ENCODE results near the gene RIC8B.
"Not testable (repeated sequence)": the region's sequence is repeated elsewhere in the genome, so short reads cannot be mapped to it uniquely, and the experiment has no call there.

Gene RIC8B, protein sequence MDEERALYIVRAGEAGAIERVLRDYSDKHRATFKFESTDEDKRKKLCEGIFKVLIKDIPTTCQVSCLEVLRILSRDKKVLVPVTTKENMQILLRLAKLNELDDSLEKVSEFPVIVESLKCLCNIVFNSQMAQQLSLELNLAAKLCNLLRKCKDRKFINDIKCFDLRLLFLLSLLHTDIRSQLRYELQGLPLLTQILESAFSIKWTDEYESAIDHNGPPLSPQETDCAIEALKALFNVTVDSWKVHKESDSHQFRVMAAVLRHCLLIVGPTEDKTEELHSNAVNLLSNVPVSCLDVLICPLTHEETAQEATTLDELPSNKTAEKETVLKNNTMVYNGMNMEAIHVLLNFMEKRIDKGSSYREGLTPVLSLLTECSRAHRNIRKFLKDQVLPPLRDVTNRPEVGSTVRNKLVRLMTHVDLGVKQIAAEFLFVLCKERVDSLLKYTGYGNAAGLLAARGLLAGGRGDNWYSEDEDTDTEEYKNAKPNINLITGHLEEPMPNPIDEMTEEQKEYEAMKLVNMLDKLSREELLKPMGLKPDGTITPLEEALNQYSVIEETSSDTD

DNA sequence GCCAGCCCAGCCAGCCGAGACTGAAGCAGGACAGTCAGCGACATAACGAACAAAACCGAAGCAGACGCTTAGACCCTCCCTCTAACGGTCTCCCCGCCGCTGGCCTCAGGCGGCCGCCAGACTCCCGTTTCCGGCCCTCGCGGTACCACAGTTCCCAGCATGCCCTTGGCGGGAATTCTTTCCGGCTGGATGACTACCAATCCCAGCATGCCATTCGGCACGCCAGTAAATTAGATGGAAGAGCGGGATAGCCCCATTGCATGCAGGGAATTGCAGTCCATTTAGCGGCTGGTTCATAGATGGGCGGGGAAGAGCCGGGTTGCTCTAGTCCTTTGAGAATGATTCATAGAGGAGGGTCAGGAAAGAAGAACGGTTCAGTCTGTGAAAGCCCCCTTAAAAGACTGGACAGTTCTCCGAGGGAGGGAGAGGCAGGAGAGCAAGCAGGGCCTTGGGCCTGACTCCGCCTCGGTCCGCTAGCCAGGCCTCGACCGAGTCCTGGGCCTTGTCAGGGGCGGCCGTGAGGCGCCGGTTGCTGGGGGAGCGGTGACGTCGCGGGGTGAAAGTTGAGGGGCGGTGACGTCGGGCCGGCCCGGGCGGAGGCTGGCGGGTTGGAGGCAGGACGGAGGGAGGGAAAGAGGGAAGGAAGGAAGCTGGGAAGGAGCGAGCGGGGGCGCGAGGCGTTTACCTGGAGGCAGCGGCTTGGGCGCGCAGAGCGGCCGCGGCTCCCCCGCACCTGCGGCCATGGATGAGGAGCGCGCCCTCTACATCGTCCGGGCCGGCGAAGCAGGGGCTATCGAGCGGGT is at the start of gene RIC8B:
TSS of gene RIC8B (plus strand) at position 678 of the 803 bp plus-strand sequence. CDS start at position 742, 64 bp downstream.
- peak; percentile 96 for DNase-seq (ENCODE audit: low read depth, low spot score)
- H3K27ac ChIP-seq = peak within 1 kb of the TSS; percentile 86

DNA sequence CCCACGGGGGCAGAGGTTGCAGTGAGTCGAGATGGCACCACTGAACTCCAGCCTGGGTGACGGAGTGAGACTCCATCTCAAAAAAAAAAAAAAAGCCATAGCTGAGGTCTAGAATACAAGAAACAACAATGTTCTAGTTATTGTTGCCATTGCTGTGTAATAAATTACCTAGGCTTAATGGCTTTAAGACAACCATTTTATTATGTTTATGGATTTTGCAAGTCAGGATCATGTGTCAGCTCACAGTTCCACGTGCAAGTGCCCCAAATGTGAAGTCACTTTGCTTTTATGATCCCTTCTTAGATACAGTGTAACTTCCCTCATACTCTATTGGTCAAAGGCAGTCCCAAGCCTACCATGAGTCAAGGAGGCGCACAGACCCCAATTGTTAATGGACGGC is 49.5 kb upstream of the RIC8B start:
- H3K27ac ChIP-seq = no peak overlapping the region
- DNase-seq (ENCODE audit: low read depth, low spot score) = no peak

DNA sequence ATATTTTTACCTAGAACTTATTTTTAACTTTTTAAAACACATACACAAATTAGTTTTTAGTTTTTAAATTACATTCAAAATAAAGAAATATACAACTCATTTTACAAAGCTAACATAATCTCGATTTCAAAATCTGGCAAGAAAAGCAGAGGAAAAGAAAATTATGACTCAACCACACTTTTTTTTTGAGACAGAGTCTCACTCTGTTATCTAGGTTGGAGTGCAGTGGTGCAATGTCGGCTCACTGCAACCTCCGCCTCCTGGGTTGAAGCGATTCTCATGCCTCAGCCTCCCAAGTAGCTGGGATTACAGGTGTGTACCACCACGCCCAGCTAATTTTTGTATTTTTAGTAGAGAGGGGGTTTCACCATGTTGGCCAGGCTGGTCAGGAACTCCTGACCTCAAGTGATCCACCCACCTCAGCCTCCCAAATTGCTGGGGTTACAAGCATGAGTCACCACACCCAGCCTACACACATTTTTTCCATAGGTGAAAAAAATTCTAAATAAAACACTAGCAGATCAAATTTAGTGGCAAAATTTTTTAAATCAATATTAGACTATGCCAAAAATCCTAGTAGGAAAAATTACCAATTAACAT is 47.8 kb upstream of the RIC8B start:
- H3K27ac ChIP-seq; DNase-seq (ENCODE audit: low read depth, low spot score): not testable (repeated sequence)

DNA sequence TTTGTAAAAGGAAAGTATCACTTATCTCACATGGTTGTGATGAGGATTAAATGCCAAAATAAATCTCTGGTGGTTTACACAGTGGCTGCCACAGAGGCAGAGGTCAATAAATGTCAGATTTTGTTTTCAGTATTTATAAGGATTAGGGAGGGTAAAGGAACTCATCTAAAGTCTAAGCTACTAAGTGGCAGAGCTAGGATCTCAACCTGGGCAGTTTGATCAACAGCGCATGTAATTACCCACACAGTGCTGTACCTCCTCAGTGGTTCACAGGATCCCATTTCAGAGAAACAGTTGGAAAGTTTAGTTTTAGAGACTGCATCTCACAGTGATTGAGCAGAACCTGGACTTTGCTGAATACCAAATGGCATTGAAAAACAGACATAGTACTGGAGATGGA is 44.9 kb upstream of the RIC8B start:
- DNase-seq (ENCODE audit: low read depth, low spot score) = no peak
- no peak overlapping the region for H3K27ac ChIP-seq

DNA sequence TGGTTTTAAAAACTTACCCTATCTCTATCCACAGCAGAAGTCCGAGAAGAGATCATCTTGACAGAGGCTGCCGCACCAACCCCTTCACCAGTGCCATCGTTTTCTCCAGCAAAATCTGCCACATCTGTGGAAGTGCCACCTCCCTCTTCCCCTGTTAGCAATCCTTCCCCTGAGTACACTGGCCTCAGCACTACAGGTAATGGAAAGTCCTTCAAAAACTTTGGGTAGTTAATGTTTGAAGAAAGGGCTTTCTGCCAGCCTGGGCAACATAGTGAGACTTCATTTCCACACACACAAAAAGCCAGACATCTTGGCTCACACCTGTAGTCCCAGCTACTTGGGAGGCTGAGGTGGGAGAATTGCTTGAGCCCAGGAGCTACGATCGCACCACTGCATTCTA is 41.6 kb upstream of the RIC8B start:
- no peak overlapping the region for H3K27ac ChIP-seq
- no peak for DNase-seq (ENCODE audit: low read depth, low spot score)

DNA sequence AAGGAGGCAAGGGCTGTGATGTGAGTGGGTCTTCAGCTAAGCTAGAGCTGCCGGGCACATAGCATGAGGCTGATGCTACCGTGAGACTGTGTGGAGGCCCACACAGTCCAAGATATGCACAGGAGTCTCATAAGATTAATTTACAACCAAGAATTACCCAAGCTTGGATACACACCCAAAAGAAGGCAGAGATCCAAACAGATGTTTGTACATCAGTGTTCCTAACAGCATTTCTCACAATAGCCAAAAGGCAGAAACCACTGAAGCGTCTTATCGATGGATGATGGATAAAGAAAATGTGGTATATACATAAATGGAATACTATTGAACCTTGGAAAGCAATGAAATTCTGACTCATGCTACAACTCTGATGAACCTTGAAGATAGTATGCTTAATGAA is 40.8 kb upstream of the RIC8B start:
- H3K27ac ChIP-seq = no peak overlapping the region
- no peak for DNase-seq (ENCODE audit: low read depth, low spot score)

DNA sequence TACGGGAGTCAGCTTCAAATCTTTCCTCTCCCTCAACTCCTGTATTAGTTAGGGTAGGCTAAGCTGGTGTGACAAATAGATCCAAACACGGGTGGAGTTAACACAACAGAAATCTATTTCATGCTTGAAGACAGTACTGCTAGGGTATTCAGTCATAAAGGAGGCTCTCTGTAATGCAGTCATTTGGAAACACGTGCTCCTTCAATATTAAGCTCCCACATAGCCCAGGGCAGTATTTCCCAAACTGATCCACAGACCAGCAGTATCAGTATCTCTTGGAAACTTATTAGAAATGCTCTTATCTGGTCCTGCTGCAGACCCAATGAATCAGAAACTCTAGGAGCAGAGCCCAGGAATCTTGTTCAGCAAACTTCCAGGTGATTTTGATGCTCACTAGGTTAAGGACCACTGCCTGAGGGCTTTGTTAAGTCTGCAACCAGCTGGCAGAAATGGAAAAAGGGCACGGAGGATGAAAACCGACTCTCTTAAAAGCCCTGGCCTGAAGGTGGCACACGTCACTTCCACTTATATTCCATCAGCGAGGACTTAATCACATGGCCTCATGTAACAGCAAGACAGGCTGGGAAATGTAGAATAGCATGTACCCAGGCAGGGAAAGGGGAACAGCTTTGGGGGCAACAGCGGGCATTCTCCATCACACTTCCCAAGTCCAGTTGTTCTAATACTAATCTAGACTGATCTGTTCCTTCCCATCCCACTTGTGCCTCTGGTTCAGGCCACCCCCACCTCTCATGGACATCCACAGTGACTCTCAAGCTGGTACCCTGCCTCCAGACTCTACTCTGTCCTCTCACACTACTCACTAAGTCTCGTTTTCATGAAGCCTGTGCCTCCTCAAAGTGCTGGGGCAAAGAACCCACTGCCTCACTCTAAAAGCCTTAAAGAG is 38.2 kb upstream of the RIC8B start:
- no peak for DNase-seq (ENCODE audit: low read depth, low spot score)
- H3K27ac ChIP-seq = no peak overlapping the region

DNA sequence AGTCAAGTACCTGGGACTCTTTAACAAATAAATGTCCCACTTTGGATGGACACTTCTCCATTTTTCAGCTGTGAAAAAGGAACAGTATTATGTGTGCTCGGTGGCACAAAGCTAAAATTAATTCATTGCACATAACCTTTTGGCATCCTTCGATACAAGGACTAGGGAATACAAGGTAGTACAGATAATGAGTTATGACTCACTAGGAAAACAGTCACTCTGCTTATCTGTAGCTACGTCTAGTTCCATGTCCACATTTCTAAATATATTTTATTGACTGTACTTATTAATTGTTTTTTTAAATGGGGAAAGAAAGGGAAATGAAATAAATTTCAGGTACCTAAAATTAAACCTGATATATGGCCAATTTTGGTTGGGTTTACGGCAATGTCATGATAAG is 35.2 kb upstream of the RIC8B start:
- no peak overlapping the region for H3K27ac ChIP-seq
- no peak for DNase-seq (ENCODE audit: low read depth, low spot score)

DNA sequence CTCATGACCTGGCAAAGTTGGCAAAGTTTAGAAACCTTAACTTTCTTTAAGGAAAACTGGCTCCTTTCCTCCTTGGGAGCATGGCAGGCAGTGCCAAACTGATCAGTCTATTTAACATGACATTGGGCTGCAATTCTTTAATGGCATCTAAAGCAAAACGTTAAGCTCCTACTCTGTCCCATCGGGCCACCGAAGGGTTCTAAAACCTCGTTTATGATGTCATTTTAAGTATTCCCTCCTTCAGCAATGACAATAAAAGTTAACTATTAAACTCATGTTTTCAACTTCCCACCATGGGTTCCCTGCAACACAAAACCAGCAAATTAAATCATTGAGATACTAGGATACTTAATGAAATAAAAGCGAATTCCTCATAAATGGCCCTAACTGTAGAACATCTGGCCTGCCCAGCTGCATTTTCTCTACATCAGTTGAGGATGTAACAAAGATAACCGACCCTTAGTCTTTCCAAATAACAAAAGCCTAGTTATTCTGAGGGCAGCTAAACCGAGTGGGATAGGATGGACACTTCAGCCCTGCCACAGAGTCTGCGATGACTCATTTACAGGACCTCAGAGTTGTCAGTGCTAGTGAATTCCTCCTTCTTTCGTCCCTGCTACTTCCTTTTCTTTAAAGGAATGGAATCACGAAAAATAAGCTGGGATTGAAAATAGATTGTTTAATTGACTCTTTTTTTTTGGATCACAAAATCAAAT is 34.5 kb upstream of the RIC8B start:
- no peak for DNase-seq (ENCODE audit: low read depth, low spot score)
- no peak overlapping the region for H3K27ac ChIP-seq

DNA sequence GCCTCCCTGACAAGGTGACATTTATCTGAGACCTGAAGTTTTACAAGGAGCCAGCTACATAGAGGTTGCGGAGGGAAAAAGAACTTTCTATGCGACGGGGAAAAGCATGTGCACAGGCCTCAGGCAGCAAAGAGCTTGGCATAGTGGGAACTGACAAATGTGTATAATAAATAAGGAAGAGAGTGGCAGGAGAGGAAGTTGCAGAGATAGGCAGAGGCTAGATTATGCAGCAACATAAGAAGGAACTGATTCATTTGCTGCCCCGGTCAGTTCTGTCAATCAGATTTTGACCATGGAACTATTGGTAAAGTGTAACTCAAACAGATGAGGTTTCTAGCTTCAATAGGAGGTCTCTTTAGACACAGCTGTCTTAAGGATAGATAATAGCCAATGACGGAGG is 33.7 kb upstream of the RIC8B start:
- no peak for DNase-seq (ENCODE audit: low read depth, low spot score)
- H3K27ac ChIP-seq = no peak overlapping the region

DNA sequence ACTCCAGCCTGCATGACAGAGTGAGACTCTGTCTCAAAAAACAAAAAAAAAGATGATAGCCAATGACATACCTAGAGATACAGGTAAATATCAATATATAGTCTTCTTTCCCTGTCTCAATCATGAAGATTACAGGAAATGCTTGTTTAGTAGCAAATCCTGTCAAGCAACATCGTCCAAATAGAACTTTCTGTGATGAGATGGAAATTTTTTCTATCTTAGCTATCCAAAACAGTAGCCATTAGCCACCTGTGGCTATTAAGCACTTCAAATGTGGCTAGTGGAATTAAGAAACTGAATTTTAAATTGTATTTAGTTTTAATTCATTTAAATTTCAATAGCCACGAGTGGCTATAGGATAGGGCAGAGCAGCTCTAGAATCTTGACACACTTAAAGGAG is 33.2 kb upstream of the RIC8B start:
- no peak for DNase-seq (ENCODE audit: low read depth, low spot score)
- no peak overlapping the region for H3K27ac ChIP-seq

DNA sequence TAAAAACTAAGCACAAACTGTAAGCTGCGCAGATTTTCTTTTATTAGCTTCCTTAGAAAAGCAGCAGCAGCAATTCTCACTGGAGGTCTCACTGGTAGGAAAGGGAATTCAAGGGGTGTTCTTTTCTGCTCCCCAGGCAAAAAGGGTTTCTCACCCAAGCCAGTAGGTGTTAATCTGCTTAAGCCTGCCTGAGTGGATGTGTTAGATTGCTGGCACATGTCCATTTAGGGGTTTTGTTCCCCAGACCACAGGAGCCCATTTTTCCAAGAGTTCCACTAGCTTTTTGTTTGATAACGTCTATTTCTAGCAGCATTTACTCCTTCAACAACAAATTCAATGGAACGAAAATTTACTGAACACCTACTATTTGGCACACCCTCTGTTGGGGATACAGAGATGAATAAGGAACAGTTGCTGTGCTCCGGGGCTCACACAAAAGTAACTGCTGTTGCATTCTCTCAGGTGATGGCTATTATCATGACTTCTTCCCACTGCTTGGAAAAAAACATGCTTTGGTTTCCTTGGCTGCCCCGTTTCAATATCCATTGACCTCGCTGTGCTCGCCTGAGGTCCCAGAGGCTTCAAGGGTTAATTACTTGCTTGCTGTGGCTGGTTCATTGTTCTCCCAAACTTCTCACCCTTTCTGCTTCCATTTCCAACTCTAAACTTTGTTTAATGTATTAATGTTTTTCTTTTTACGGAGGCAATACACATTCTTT is 31.1 kb upstream of the RIC8B start:
- no peak overlapping the region for H3K27ac ChIP-seq
- no peak for DNase-seq (ENCODE audit: low read depth, low spot score)

DNA sequence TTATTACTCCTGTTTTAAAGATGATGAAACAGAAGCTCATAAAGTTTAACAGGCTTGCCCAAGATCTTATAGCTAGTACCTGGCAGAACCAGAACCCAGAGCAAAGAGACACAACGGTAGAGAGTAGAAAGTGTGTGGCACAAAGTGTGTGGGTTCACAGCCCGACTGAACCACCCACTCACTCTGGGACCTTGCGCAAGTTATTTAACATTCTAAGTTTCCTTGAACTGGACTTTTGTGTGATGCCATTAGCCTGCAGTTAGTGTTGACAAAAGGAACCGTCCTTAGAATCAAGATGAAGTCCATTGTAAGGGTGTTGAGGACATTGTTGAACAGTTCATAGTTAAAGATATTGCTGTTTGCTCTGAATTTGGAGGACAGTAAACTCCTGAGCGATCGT is 29.9 kb upstream of the RIC8B start:
- H3K27ac ChIP-seq = no peak overlapping the region

DNA sequence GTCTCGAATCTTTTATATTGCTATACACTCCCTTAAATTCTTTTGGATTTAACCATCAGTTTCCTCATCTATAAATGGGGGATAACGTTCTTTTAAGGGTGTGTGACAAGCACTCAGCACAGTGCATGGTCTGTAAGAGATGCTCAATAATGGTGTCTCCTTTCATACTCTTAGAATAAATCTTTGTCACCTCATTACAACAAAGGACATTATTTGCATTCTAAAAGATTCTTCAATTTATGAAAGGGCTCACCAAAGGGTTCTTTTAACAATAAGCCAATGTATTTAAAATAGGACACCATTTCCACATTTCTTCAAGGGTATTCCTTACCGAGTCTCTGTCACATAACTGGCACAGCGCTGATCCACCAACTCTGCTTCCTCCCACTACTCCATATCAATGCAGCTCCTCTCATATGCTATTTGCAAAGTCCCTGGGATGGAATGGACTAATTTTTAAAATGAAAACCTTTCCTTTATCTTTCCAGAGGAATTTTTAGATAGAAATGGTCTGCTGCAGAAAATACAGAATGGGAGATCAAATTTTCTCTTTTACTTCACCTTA is 29.2 kb upstream of the RIC8B start:
- no peak for DNase-seq (ENCODE audit: low read depth, low spot score)
- H3K27ac ChIP-seq = no peak overlapping the region

More for the DNA sequence above, 29.9 kb upstream of the RIC8B start:
- DNase-seq (ENCODE audit: low read depth, low spot score) = no peak

DNA sequence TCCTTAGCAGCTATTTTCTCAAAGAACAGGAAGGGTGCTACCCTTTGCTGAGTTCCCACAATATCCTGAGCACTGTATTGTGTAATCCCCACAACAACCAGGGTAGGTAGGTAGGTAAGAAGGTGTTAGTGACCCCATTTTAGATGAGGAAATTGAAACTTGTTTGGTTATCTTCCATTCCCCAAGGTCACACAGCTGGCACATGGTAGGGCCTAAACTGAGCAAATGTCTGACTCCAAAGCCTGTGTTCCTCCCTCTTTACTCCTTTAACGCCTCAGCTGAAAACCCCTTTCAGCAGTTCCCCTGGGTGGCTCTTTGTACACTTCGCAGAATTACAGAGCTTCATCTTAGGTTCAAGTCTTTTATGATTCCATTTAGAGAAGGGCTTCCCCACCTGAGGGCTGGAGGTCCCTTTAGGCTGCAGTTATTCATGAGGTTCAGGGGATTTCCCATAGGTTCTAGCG is 26.5 kb upstream of the RIC8B start:
- H3K27ac ChIP-seq = no peak overlapping the region
- DNase-seq (ENCODE audit: low read depth, low spot score) = no peak

DNA sequence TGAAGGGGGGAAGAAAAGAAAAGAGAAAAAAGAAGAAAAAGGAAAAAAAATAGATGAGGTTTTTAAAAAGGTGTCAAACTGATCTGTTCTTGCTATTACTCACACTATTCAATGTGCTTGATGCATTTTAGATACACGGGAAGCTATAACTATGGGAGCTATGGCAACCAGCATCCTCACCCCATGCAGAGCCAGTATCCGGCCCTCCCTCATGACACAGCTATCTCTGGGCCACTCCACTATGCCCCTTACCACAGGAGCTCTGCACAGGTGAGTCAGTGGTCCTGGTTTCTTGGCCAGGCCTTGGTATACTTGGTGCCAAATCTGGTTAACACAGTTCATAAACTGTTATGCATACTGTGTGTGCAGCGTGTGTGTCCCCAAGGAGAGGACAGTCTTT is 24.0 kb upstream of the RIC8B start:
- no peak overlapping the region for H3K27ac ChIP-seq
- DNase-seq (ENCODE audit: low read depth, low spot score) = no peak

DNA sequence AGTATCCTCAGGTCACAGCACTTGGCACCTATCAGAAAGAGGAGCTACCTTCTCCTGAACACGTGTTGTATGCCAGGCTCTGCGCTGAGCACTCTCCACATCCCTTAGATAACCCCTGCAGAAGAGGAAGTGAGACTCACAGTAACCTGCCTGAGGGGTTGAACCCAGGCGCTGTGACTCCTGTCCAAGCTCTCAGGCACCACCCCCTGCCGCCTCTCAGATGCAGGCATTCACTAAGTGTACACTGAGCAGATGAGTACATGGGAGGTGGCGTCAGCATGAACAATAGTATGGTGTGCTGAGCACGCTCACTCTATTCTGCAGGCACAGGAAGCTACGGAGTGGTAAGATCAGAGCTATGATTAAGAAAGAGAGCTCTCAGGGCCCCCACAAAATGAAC is 21.0 kb upstream of the RIC8B start:
- H3K27ac ChIP-seq = no peak overlapping the region
- no peak for DNase-seq (ENCODE audit: low read depth, low spot score)

DNA sequence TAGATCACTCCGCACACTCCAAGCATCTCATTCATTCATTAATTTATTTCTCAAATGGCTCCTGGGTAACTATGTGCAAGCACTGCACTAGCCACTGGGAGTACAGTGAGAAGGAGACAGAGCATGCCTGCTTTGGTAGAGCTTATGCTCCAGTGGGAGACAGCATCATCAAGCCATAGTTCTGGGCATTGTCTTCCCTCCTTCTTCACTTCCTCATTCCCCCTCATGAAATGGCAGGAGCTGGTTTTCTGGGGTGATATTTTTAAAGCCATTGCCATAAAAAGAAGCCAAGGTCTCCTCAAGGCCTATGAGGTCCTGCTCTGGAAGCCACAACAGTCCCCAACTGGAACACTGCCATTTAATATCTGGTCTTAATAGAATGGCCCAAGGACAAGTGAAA is 20.2 kb upstream of the RIC8B start:
- DNase-seq (ENCODE audit: low read depth, low spot score) = no peak
- no peak overlapping the region for H3K27ac ChIP-seq
